Measurements from ENCODE around the gene SPA17. TPM values are rescaled to one million over a fixed set of nuclear protein-coding genes. Genes with fewer than 3 reads are reported as not detected.

Gene SPA17
- total and polyA plus RNA-seq, 2 of the 4 experiments (the other 2 are of a cell fraction), result 9.9 to 10.6 TPM

- ATAC-seq (ENCODE audit: low read depth) (no peak), DNase-seq (no peak)
- in situ Hi-C loops (cut with MboI; ENCODE audit: low sequenced_read_pairs) (no loop called here), intact Hi-C loops (cut with micrococcal nuclease) (no loop called here), dilution Hi-C loops (cut with HindIII; ENCODE audit: low sequenced_read_pairs, unreplicated experiment) (no loop called here)
- H3K4me2 ChIP-seq (ENCODE audit: low read depth, low read length), result no peak overlapping the region
- no peak overlapping the region for H2AFZ ChIP-seq (replicated peaks; ENCODE audit: low read length, poor library complexity)
- H3K14ac ChIP-seq (replicated peaks; ENCODE audit: low read depth, low read length), result no peak overlapping the region
- H2AK5ac ChIP-seq (ENCODE audit: low read depth, low read length), result no peak overlapping the region
- TF ChIP-seq MAZ (IDR thresholded peaks at IDR 0.05; ENCODE audit: borderline replicate concordance, low read depth, low read length), result no peak
- no peak for TF ChIP-seq CEBPB (IDR thresholded peaks at IDR 0.05; ENCODE audit: low read depth, low read length)
- TF ChIP-seq BHLHE40 (IDR thresholded peaks at IDR 0.05; ENCODE audit: low read depth, low read length), result no peak
- no peak for TF ChIP-seq RCOR1 (IDR thresholded peaks at IDR 0.05; ENCODE audit: insufficient replicate concordance, low read length)
- TF ChIP-seq RFX5 (IDR thresholded peaks at IDR 0.05; ENCODE audit: low read depth, low read length), result no peak
- TF ChIP-seq SMC3 (IDR thresholded peaks at IDR 0.05; ENCODE audit: low read depth, low read length), result no peak
- no peak for TF ChIP-seq CTCF (conservative IDR thresholded peaks at IDR 0.05; ENCODE audit: low read depth, low read length)
- TF ChIP-seq RAD21 (IDR thresholded peaks at IDR 0.05; ENCODE audit: low read length), result no peak
- no peak for TF ChIP-seq MXI1 (IDR thresholded peaks at IDR 0.05; ENCODE audit: borderline replicate concordance, low read depth, low read length)
- TF ChIP-seq POLR2A (IDR thresholded peaks at IDR 0.05; ENCODE audit: low read depth, low read length), result no peak
- H3K18ac ChIP-seq (ENCODE audit: low read depth, low read length), result no peak overlapping the region
- ChIA-PET POLR2A (ENCODE audit: unreplicated experiment) (no interaction called here), CTCF (no interaction called here)
- H2BK15ac ChIP-seq (ENCODE audit: low read depth, low read length), result no peak overlapping the region
- H3K27ac ChIP-seq (ENCODE audit: insufficient read depth, low read length), result no peak overlapping the region
- H3K36me3 ChIP-seq (ENCODE audit: control insufficient read depth, insufficient read depth, low read length), result no peaks in the 10 kb centered on the region
- no peak overlapping the region for H2AK9ac ChIP-seq (replicated peaks; ENCODE audit: low read depth, low read length, poor library complexity)
- no peak overlapping the region for H4K91ac ChIP-seq (ENCODE audit: insufficient read depth, low read depth, low read length)
- no peak overlapping the region for H3K56ac ChIP-seq (ENCODE audit: extremely low read depth, insufficient read depth, low read length)
- no peaks in the 10 kb centered on the region for H3K9me1 ChIP-seq (ENCODE audit: insufficient read depth, low read length)
- BruUV-seq (replicated peaks), result no TSS peak
- H2BK120ac ChIP-seq (ENCODE audit: low read depth, low read length), result no peak overlapping the region
- peaks cover 4% of the 10 kb centered on the region for H3K27me3 ChIP-seq (ENCODE audit: control insufficient read depth, insufficient read depth, low read length)
- peaks cover 2% of the 10 kb centered on the region; the same call in 1 of the 2 replicates for H3K4me1 ChIP-seq (ENCODE audit: control insufficient read depth, insufficient read depth, low read length)
- H3K9ac ChIP-seq (ENCODE audit: low read depth, low read length), result no peak overlapping the region
- H3K9me3 ChIP-seq (ENCODE audit: control insufficient read depth, insufficient read depth, low read length), result peaks cover 6% of the 10 kb centered on the region; the same call in 1 of the 2 replicates
- H3K4ac ChIP-seq (ENCODE audit: low read depth, low read length), result no peak overlapping the region
- H4K8ac ChIP-seq (ENCODE audit: low read depth in 2 of 2, low read length in 2 of 2), result no peak overlapping the region
- no peak overlapping the region for H2BK5ac ChIP-seq (ENCODE audit: low read depth, low read length, poor library complexity, severe bottlenecking)
- no peak overlapping the region for H3K23ac ChIP-seq (ENCODE audit: low read depth, low read length)
- no peaks in the 10 kb centered on the region for H3K79me1 ChIP-seq (ENCODE audit: low read depth in 1 of 2, low read length in 2 of 2)
- no peak overlapping the region for H3K4me3 ChIP-seq (ENCODE audit: insufficient read depth, low read depth, low read length)
- no peak overlapping the region for H4K5ac ChIP-seq (ENCODE audit: low read depth, low read length)
- WGBS, 2 experiments (ENCODE audit: extremely low coverage in 2 of 2, insufficient read length in 1 of 2), result no CpG with 5 or more reads among the region's 3 CpGs
- no peaks in the 10 kb centered on the region for H4K20me1 ChIP-seq (ENCODE audit: insufficient read depth, low read length)
- H2BK20ac ChIP-seq (ENCODE audit: low read depth, low read length), result no peak overlapping the region
Observed at GRCh38 chr11:124712392-124712791, 38.7 kb downstream of the SPA17 start.
